ENCODE data around the gene ZNF423.

Gene ZNF423

GRCh38 chr16:49529411-49530045, 326.4 kb downstream of the ZNF423 start:
- DNase-seq (ENCODE audit: low spot score) = no peak

- no peak for DNase-seq (ENCODE audit: low spot score)
Observed at GRCh38 chr16:49528866-49529288, 327.0 kb downstream of the ZNF423 start.

- no peak for DNase-seq (ENCODE audit: low spot score)
Observed at GRCh38 chr16:49528060-49528865, 327.6 kb downstream of the ZNF423 start.

- no peak for DNase-seq (ENCODE audit: low spot score)
Observed at GRCh38 chr16:49527611-49528010, 328.3 kb downstream of the ZNF423 start.

GRCh38 chr16:49526860-49527365, 329.0 kb downstream of the ZNF423 start:
- no peak for DNase-seq (ENCODE audit: low spot score)

- DNase-seq (ENCODE audit: low spot score) = no peak
Observed at GRCh38 chr16:49524947-49525315, 331.0 kb downstream of the ZNF423 start.

- DNase-seq (ENCODE audit: low spot score) = no peak
Observed at GRCh38 chr16:49524216-49524946, 331.5 kb downstream of the ZNF423 start.

GRCh38 chr16:49523435-49524159, 332.3 kb downstream of the ZNF423 start:
- no peak for DNase-seq (ENCODE audit: low spot score)

GRCh38 chr16:49521734-49522325, 334.1 kb downstream of the ZNF423 start:
- DNase-seq (ENCODE audit: low spot score) = no peak

- DNase-seq (ENCODE audit: low spot score) = no peak
Observed at GRCh38 chr16:49520492-49521038, 335.3 kb downstream of the ZNF423 start.

- DNase-seq (ENCODE audit: low spot score) = no peak
Observed at GRCh38 chr16:49519741-49520140, 336.2 kb downstream of the ZNF423 start.

- no peak for DNase-seq (ENCODE audit: low spot score)
Observed at GRCh38 chr16:49519008-49519656, 336.8 kb downstream of the ZNF423 start.

- DNase-seq (ENCODE audit: low spot score) = no peak
Observed at GRCh38 chr16:49516382-49517036, 339.4 kb downstream of the ZNF423 start.

GRCh38 chr16:49515861-49516260, 340.1 kb downstream of the ZNF423 start:
- DNase-seq (ENCODE audit: low spot score) = no peak

- no peak for DNase-seq (ENCODE audit: low spot score)
Observed at GRCh38 chr16:49515016-49515565, 340.8 kb downstream of the ZNF423 start.

GRCh38 chr16:49514073-49514980, 341.6 kb downstream of the ZNF423 start:
- DNase-seq (ENCODE audit: low spot score) = no peak

- DNase-seq (ENCODE audit: low spot score) = no peak
Observed at GRCh38 chr16:49513040-49513439, 342.9 kb downstream of the ZNF423 start.

- no peak for DNase-seq (ENCODE audit: low spot score)
Observed at GRCh38 chr16:49510654-49511305, 345.1 kb downstream of the ZNF423 start.
